Effector CD4-positive, alpha-beta T cell (primary cell): ENCODE data around the gene RAB26.
"Not testable (repeated sequence)": the region's sequence is repeated elsewhere in the genome, so short reads cannot be mapped to it uniquely, and the experiment has no call there.

Source experiments
- DNase-seq: peaks from one replicate; pipeline ENCODE4 v3.0.0-alpha.2; 2020

Gene RAB26

DNA sequence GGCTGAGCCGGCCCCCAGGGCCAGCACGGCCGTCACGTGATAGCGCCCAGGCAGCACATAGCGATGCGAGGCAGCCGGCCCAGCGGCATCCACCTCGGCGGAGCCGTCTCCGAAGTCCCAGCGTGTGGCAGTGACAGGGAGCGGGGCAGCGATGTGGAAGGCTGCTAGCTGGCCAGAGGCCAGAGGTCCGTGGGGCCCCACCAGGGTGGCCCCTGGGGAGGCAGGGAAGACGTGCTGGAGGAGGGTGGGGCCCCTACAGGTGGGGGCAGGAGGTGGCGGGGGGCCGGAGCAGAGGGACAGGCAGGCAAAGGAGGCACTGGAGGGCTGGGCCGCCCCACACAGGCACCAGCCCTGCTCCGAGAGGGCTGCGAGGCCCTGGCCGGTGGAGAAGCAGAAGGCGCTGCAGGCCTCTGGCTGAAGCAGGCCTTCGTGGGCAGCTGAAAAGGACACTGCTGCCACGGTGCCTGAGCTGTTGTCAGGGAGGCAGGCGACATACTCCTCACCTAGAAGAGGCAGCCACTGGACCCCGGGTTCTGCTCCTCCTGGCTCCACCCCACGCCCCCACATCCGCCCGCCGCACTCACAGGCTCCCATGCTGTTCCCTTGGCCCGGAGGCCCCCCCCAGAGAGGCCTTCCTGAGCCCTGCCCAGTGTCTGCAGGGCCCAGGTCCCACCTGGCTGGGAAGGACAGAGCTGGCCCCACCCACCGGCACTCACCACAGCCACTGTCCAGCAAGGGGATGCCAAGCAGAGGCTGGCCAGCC, 30.3 kb upstream of the RAB26 start:
- DNase-seq = not testable (repeated sequence)

DNA sequence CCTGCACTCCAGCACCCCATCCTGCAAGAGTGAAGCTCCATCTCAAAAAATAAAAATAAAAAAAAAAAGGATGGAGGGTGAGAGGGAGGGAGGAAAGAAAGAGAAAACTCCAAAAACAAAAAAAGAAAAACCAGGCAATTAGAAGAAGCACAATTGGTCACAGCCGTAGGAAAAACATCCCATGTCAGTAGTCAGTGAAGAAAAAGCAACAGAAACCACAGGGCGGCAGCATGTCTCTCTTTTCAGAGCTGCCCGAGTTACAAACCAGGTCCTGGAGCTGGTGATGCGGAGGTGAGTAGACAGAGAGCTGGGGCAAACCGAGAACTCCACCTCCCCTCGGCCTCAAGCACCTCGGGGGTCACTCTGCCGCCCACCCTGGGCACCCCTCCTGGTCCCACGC, 27.1 kb upstream of the RAB26 start:
- not testable (repeated sequence) for DNase-seq

DNA sequence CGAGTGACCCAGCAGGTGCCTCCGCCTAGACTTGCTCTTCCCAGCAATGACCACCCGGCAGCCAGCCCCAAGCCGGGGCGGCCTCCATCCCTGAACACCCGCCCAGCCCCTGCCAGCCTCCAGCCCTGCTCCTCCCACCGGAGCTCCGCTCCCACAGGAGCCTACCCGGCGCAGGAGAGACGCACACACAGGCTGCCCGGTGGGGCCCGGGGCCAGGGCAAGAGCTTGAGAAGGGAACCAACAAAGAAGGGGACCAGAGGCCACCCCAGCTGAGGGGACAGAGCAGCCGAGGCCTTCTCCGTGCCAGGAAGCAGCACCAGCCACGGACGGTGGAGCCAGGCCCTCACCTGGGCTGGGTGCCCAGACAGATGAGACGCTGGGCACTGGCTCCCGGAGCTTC, 26.6 kb upstream of the RAB26 start:
- no peak for DNase-seq

DNA sequence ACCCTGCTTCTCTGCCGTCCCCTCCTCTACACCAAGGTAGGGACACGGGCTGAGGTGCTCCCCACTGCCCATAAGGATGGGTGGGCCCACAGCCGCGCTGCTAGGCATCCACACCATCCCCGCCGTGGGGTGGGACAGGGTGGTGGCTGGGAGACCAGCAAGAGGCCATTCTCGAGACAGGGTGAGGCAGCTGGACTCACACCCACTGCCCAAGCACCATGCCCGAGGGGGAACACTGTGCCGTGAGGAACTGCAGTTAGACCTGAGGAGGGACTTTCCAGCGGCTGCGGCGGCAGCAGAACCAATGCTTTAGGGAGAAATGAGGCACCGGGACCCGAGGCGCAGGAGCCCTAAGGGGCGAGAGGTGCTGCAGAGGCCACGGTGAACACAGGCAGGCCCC, 26.0 kb upstream of the RAB26 start:
- no peak for DNase-seq

DNA sequence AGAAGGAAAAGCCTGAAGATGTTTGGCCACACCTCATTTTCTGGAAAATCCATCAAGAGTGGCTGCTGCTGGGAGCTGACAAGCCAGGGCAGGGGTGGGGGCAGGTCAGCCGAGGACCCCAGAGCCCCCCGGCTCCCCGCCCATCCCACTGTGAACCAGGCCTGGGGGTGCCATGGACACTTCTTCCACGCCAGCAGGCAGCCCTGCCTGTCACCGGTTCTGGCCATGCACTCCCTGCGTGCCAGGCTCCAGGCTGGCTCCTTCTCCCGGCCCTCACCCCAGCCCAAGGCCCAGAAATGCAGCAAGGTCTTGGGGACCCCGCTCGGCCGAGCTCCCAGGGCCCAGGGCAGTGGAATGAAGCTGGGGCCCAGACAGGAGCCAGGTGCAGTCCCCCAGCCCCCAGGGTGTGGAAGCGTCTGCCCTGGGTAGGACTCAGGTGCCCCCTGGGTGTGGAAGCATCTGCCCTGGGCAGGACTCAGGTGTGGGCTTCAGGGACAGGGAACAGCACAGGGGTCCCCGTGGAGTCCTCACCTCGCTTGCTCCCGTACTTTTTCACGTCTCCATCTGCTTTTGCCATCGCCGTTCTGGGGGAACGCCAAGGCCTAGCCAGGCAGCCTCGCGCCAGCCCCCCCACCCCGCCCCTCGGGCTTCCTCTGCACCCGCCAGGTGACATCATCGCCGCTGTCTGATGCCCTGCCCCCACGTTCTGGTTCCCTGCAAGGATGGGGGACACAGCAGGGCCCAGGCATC, 25.3 kb upstream of the RAB26 start:
- DNase-seq = not testable (repeated sequence)

DNA sequence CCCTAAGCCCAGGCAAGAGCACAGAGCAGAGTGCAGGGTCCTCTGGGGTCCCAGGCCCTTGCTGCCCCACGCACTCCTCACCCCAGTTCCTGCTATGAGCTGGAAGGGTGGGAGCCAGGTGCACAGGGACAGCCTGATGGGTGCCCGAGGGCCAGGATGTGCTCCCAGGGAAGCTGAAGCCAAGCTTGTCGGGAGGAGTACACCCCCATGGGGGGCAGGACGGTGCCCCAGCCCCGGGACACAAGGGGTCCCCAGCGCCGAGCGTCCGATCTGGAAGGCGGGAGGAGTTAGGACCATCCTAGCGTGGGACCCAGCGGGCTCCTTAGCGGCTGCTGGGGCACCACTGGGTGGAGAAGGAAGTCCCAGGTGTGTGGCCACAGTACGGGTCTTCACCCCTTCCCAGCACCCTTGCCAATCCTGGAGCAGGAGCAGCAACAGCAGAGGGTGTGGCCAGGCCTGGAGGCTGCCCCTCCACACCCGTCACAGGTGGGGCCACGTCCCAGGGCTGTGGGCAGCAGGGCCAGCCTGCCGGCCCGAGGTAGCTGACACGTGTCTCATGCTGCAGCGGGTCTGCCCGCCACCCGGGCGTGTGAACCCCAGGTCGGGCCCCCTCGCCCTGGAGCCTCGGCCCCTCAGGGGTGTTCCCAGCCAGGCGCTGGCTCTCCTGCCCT, 24.6 kb upstream of the RAB26 start:
- DNase-seq = not testable (repeated sequence)

DNA sequence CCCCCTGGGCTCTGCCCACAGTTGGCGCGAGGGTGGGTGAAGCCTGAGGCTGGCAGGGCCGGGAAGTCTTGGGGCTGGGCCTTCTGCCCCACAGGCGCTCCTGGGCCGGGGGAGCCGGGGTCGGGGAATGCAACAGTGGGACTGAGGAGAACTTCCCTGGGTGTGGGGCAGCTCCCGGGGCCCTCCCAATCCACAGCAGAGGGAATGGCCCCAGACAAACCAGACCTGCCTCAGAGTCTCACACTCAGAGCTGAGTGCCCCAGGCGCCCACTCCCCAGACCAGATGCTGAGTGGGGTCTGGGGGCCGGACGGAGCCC, 24.1 kb upstream of the RAB26 start:
- DNase-seq = not testable (repeated sequence)

DNA sequence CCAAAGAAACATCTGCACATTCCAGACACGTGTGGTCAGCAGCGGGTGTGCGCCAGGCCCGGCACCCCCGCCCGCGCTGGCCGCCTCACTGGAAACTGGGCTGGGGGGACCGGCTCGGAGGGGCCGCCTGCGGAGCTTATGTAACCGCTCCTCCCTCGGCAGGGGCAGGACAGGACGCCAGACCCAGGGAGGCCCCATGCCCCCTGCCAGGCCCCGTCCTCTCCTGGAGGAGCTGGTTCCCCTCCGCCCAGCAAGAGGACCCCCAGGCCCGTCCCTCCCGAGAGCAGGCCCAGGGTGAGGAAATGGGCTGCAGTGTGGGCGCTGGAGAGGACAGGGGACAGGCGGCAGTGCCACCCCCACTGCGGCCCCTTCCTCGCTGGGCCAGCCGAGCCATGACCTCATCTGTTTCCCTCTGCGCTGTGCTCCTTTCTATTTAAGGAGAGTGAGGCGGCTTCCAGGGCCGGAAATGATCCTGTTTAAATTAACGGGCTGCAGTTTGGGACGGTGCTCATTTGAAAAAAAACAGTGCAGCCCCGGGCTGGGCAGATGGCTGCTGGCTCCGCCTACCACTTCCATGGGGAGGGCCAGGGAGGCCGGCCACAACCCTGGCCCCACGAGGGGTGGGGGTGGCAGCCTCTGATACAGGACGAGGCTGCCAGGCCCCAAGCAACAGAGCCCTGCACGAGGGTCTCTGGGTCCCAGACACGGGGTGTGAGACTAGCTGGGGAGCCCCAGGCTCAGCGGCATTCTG, 23.6 kb upstream of the RAB26 start:
- not testable (repeated sequence) for DNase-seq

DNA sequence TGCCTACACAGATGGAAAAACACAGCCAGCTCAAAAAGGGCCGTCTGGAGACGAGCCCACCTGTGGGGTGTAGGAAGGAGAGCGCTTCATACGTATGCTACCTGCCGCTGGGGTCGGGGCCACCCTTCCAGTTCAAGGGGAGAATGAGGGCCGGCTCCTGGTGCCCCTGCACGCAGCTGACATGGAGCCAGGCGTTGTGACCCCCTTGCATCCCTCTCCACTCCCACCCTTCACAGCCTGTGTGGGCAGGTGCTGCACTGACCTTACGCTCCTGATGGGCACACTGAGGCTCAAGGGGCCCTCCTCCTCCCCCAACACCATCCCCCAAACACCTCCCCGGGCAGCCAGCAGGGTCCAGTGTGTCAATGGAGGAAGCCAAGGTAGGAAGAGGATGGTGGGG, 22.8 kb upstream of the RAB26 start:
- DNase-seq = not testable (repeated sequence)

DNA sequence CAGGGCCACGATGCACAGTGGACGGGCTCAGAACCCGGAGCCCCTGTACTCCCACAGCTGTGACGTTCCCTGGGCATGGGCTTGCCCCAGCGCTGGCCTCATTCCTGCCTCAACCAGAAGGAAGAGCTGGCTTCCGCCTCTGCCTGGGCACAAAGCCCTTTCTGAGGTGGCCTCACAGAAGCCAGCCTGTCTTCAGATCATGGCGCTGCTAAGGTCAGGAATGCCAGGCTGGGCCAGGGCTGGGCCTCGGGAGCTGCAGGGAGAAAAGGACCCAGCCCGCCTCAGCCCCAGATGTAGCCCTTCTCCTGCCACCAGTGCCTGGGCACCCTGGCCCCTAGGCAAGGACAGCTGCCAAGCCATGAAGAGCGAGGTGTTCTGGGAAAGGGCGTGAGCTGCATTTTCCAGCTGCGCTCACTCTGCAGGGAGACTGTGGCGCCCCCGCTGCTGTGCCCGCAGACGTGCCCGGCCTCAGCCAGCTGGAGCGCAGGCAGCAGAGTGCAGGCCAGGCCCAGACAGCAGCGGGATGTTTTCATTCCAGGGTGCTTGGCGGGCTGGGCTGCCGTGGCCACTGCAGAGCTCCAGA, 22.2 kb upstream of the RAB26 start:
- not testable (repeated sequence) for DNase-seq

DNA sequence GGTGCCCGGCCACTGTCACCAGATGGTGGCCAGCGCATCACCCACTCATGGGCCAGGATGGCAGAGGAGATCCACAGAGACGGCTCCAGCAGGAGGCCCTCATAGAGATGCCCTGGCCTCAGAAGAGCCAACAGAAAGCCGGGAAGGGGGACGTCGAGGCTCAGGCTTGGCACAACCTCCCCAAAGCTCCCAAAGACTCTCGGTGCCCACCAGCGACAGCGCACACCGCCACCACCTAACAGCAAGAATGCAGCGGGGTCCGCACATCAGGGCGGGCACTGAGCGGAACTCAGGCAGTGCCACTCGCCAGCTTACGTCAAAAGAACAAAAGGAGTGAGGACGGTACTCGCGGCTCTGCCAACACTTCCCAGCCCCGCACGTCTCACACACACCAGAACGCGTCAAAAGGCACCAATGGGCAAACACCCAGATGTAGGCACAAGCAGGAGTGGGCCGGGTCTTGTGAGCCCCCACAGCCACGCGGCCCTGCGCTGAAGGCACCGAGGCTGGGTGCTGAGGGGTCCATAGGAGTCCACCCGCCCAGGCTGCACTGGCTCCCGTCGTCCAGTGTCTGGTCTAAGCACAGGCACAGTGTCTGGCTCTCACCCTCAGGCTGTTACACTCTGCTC, 21.4 kb upstream of the RAB26 start:
- DNase-seq = not testable (repeated sequence)

DNA sequence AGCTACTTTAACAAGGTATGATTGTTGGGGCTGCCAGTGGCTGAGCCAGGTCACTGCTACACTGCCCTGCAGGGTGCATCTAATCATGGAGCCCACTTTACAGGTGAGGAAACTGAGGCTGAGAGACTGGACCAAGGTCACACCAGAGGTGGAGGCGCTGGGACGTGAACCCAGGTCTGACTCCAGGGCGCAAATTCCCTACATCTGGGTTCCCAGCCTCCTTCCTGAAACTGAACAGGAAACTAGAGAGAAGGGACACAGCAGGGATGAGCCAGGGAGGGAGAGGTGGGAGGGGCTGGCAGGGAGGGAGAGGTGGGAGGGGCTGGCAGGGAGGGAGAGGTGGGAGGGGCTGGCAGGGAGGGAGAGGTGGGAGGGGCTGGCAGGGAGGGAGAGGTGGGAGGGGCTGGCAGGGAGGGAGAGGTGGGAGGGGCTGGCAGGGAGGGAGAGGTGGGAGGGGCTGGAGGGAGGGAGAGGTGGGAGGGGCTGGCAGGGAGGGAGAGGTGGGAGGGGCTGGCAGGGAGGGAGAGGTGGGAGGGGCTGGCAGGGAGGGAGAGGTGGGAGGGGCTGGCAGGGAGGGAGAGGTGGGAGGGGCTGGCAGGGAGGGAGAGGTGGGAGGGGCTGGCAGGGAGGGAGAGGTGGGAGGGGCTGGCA, 20.7 kb upstream of the RAB26 start:
- not testable (repeated sequence) for DNase-seq

DNA sequence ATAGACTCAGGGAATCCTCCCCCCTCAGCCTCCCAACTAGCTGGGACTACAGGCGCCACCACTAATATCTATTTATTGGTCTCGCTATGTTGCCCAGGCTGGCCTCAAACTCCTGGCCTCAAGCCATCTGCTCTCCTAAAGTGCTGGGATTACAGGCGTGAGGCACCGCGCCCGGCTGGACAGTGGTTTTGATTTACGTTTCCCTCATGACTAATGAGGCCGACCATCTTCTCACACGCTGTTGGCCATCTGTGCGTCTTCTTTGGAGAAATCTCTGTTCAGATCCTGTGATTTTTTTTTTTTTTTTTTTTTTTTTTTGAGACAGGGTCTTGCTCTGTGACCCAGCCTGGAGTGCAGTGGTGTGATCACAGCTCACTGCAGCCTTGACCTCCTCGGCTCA, 19.2 kb upstream of the RAB26 start:
- not testable (repeated sequence) for DNase-seq

DNA sequence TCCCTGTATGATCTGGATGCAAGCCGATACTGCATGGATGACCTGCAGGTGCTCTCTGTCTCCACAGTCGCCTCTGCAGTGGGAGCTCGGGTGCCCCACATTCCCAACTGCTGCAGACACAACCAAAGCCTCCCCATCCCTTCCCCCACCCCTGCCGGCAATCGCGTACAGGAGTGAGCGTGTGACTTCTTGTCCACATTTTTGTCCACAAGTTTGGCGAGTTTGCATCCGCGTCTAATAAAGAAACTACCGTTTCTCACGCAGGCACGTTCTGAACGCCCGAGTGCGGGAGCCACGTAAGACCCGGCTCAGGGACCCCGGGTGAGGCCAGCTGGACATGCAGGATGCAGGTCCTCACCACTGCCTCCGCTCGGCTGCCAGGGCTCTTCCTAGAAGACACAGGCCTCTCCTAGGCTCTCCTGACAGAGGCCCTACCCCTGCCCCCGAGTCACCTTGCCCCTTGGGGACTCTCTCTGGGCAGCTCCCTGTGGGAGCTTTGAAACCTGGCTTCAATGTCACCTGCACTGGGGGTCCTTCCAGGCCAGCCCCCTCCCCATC, 18.5 kb upstream of the RAB26 start:
- not testable (repeated sequence) for DNase-seq

DNA sequence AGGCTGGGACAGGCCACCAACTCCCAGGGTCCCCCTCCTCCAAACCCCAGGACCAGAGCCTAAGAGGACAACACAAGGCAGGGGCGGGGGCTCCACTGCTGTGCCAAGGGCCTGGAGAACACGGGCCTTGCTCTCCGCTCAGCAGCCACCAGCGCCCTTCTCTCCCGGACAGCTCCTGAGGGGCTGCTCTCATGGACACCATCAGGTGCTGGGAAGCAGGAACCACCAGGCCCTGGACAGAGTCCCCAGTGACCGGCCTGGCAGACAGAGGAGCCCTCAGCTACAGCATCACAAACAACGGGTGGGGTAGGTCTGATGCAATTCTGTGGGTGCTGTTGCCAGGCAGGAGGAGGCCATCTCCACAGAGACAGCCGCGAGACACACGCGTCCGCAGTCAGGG, 14.6 kb upstream of the RAB26 start:
- DNase-seq = not testable (repeated sequence)

DNA sequence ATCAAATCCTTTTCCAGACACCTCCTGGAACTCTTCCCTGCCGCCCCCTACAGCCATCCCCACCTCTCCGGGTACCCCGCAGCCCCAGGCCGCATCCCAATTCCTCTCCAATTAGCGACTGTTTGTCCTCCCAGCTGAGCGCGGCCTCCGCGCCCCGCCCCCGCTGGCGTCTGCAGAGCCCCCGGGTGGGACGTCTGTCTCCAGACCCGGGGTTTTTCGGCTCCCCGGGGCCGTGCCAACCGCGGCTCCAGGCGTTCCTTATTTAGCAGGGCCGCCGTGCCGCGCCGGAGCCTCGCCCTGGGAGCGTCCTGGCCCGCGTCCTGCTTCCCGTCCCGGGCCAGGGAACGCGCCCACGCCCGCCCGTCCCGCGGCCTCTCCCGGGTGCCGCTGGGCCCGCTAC, 13.4 kb upstream of the RAB26 start:
- not testable (repeated sequence) for DNase-seq

DNA sequence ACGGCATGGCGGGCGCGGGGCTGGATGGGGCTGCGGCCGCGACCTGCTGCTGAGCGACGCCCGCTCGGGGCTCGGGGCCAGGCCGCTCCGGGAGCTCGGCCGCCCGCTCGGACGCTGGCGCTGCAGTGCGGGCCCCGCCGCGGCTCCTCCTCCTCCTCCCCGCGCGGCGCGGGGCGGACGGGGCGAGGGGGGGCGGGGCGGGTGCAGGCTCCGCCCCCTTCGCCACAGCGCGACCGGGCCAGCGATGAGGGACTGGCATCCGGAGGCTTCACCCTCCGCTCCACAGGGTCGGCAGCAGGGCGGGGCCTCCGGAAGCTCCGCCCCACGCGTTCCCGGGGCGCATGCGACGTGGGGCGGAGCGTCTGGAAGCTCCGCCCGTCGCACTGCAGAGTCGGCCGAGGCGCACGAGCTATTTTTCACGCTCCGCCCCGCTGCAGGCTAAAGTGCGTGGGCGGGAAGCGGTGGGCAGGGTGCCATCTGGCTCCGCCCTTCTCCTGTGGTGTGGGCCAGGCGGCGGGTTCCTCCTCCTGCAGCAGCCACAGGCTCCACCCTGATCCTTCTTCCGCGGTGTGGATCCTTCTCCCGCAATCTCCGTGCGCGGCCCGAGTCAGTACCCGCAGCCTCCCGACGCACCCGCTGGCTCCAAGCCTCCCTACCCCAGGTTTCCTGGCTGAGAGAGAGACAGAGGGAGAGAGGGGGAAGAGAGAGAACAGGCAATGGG, 12.5 kb upstream of the RAB26 start, which contains the start of gene PKD1:
Gene PKD1, minus strand, starts transcription at position 129 of the 721 bp plus-strand sequence. CDS start 209 bp downstream, outside the sequence.
- peak; percentile 97 for DNase-seq

DNA sequence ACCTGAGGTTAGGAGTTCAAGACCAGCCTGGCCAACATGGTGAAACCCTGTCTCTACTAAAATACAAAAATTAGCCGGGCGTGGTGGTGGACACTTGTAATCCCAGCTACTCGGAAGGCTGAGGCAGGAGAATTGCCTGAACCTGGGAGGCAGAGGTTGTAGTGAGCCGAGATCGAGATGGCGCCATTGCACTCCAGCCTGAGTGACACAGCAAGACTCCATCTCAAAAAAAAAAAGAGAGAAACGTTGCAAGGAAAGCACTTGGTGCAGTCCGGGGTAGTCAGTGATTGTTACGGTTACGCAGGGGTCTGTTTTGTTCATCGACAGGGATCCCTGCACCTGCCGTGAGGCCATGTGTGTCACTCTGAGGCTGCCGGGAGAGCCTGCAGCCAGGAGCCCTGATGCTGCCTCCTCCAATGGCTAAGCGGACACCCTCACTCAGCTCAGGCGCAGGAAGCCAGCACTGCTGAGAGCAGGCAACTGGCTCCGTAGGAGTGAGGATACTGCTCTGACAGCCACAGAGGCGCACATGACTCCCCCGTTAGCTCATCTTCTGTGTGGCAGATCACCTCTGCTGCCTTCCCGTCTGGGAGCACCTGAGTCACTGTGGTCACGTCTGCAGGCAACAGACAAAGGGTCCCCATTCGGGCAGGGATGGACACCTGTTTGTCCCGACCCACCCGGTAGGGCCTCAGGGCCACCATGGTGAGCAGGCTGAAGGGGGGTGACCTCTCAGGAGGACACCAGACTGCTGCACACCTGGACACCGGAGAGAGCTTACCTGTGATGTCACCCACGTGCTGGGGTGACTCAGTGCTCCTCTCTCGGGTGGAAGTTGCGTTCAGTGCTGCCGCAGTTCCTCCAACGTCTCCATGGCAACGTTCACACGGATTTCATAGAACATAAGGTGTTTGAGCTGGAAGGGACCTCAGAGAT, 5.2 kb upstream of the RAB26 start:
- DNase-seq = no peak

DNA sequence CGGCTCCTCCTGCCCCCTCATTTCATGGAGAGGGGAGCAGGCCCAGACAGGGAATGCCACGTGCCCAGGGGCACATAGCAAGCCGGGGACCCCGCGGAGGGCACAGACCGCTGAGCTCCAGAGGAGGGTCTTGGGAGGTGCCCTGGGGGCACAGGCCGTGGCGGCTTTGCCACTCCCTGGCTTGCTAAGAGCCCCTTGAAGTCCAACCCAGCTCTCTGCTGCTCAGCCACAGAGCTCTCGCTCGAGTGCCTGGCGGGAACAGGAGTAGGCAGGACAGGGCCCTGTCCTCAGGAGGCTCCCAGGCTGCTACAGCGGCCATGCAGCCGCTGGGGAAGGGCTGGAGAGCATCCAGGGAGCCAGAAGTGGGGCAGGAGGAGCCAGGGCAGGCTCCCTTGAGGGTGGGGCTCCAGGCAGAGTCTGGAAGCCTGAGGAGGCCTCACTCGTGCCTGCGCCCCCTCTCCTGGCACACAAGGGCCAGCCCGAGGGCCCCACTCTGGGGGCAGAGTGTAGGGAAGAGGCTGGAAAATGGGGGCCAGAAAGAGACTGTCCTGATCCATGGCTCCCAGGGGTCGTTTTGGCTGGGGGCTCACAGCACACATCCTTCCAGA, 4.4 kb upstream of the RAB26 start:
- no peak for DNase-seq
